ENCODE results near the gene MSRB2.

DNA sequence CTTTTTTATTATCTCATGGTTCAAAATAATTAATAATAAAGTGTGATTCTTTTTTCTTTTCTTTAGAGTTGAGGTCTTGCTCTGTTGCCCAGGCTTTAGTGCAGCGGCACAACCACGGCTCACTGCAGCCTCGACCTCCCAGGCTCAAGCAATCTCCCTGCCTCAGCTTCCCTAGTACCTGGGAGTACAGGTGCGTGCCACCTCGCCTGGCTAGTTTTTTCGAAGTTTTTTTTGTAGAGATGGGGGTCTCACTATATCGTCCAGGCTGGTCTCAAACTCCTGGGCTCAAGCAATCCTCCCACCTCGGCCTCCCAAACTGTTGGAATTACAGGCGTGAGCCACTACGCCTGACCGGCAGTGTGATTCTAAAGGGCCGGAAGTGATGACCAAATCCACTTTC lies 28.0 kb upstream of the MSRB2 start:
- TF ChIP-seq, protein P1, sequence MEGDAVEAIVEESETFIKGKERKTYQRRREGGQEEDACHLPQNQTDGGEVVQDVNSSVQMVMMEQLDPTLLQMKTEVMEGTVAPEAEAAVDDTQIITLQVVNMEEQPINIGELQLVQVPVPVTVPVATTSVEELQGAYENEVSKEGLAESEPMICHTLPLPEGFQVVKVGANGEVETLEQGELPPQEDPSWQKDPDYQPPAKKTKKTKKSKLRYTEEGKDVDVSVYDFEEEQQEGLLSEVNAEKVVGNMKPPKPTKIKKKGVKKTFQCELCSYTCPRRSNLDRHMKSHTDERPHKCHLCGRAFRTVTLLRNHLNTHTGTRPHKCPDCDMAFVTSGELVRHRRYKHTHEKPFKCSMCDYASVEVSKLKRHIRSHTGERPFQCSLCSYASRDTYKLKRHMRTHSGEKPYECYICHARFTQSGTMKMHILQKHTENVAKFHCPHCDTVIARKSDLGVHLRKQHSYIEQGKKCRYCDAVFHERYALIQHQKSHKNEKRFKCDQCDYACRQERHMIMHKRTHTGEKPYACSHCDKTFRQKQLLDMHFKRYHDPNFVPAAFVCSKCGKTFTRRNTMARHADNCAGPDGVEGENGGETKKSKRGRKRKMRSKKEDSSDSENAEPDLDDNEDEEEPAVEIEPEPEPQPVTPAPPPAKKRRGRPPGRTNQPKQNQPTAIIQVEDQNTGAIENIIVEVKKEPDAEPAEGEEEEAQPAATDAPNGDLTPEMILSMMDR (IDR thresholded peaks at IDR 0.05): no peak
- TF ChIP-seq POLR2A (IDR thresholded peaks at IDR 0.05): no peak
